Hepatocyte (in vitro differentiated cells): Measurements from ENCODE around the gene MEN1. TPM values are rescaled to one million over a fixed set of nuclear protein-coding genes. Genes with fewer than 3 reads are reported as not detected.

Source experiments
- DNase-seq: peaks from one replicate; pipeline ENCODE4 v3.0.0-alpha.2; 2016; ENCODE audit warnings: low spot score
- H2AFZ ChIP-seq: fragments of 200-600 bp; sonication (generic); 2 replicates; pipeline ENCODE4 v1.6.0; 2016; ENCODE audit warnings: antibody characterized with exemption, mild to moderate bottlenecking
- H3K27ac ChIP-seq: fragments of 200-600 bp; sonication (generic); 2 replicates; pipeline ENCODE4 v1.5.1; 2016; ENCODE audit warnings: mild to moderate bottlenecking
- H3K27me3 ChIP-seq: fragments of 200-600 bp; sonication (generic); 2 replicates; pipeline ENCODE4 v1.6.1; 2016
- H3K36me3 ChIP-seq: fragments of 200-600 bp; sonication (generic); replicated peaks from 2 replicates; pipeline ENCODE4 v1.5.1; 2016; ENCODE audit warnings: low read depth; ENCODE audit not compliant: insufficient read depth
- H3K4me1 ChIP-seq: fragments of 200-600 bp; sonication (generic); 2 replicates; pipeline ENCODE4 v1.5.1; 2016; ENCODE audit warnings: mild to moderate bottlenecking, moderate library complexity; ENCODE audit not compliant: insufficient read depth
- H3K4me2 ChIP-seq: fragments of 200-600 bp; sonication (generic); 2 replicates; pipeline ENCODE4 v1.6.0; 2016
- H3K4me3 ChIP-seq: fragments of 200-600 bp; sonication (generic); 2 replicates; pipeline ENCODE4 v1.5.1; 2016; ENCODE audit warnings: mild to moderate bottlenecking
- H3K79me2 ChIP-seq: fragments of 200-600 bp; sonication (generic); 2 replicates; pipeline ENCODE4 v1.6.0; 2017; ENCODE audit warnings: mild to moderate bottlenecking
- H3K9me2 ChIP-seq: fragments of 200-600 bp; sonication (generic); replicated peaks from 2 replicates; pipeline ENCODE4 v1.6.0; 2017; ENCODE audit warnings: mild to moderate bottlenecking; ENCODE audit not compliant: insufficient read depth
- H3K9me3 ChIP-seq: fragments of 200-600 bp; sonication (generic); 2 replicates; pipeline ENCODE4 v1.5.1; 2016; ENCODE audit warnings: low read depth, mild to moderate bottlenecking
- H4K20me1 ChIP-seq: fragments of 200-600 bp; sonication (generic); 2 replicates; pipeline ENCODE4 v1.6.0; 2016; ENCODE audit warnings: mild to moderate bottlenecking; ENCODE audit not compliant: insufficient read depth, poor library complexity, severe bottlenecking
- EZH2 ChIP-seq: fragments of 200-600 bp; sonication (generic); IDR thresholded peaks from 2 replicates; pipeline ENCODE4 v1.6.1; 2016; ENCODE audit warnings: antibody characterized with exemption, mild to moderate bottlenecking, borderline replicate concordance
- EZH2phosphoT487 ChIP-seq: fragments of 200-600 bp; sonication (generic); IDR thresholded peaks from one replicate; pipeline ENCODE4 v1.6.1; 2018; ENCODE audit warnings: antibody characterized with exemption, mild to moderate bottlenecking, low read depth, moderate library complexity; ENCODE audit not compliant: unreplicated experiment, severe bottlenecking
- WGBS: methylation state at CpG from one replicate; pipeline ENCODE4 v1.1.6; 2016; ENCODE audit warnings: low lambda C conversion rate; ENCODE audit errors: missing lambda C conversion rate; 5-methylcytosine and 5-hydroxymethylcytosine counted together
- polyA plus RNA-seq: library from polyadenylated mRNA; unstranded; fragments of >200 nt; fragmentation: Nextera tagmentation; extraction: Ambion mirVana; gene quantifications from 2 replicates; pipeline ENCODE4 v1.2.1, GENCODE V29; 2016
- total RNA-seq: library from RNA; depleted of rRNA; stranded (reverse); fragments of >200 nt; gene quantifications from 2 replicates; pipeline ENCODE4 v1.2.3, GENCODE V29; 2014
- TF ChIP-seq, protein P1 (sequence below): fragments of 200-600 bp; sonication (generic); IDR thresholded peaks from 2 replicates; pipeline ENCODE4 v1.5.1; 2016; ENCODE audit warnings: antibody characterized with exemption, mild to moderate bottlenecking; ENCODE audit not compliant: poor library complexity

Gene MEN1
- total and polyA plus RNA-seq, 2 experiments from 2014 or later, result 18.6 to 49.1 TPM

DNA sequence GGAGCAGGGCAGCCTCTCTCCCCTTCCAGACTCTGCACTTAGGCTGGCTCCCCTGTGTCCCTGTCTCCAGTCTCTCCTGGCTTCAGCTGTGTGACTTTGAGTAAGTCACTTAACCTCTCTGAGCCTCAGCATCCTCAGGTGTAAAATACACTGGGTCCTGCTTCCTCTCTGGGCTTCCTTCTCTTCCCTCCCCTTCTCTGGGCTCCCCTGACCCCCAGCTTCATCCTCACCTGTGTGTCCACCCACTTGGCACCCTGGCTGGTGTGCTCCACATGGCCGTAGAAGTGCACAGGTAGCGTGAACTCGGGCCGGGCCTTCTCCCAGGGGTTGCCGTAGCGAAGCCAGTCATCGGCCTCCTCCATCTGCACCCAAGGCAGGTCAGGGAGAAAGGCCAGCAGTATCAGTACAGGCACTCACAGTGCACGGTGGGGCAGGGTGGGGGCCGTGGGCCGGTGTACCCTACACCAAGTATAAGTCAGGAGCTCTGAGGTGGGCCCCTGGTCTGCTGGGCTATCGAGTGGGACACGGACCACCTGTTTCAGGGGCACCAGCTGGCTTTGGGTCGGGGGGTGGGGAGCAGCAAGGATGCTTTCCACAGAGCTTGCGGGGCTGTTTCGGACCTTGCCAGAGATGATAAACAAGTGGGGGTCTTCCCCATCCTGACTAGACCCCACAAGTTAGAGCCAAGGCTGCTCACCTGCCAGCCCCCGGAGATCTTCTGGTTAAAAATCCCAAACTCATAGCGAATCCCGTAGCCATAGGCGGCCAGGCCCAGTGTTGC is 52.6 kb downstream of the MEN1 start:
- Histone ChIP-seq H3K4me2 (no peak overlapping the region), H3K4me3 (no peak overlapping the region), H3K27ac (no peak overlapping the region), H3K9me2 (no peaks in the 10 kb centered on the region), H3K79me2 (no peaks in the 10 kb centered on the region), H3K36me3 (no peaks in the 10 kb centered on the region), H3K4me1 (peaks cover 9% of the 10 kb centered on the region), H3K9me3 (no peaks in the 10 kb centered on the region), H2AFZ (no peak overlapping the region), H4K20me1 (peaks cover 5% of the 10 kb centered on the region), H3K27me3 (no peaks in the 10 kb centered on the region)
- WGBS, result 86% methylated on average over 19 of the region's 19 CpGs
- TF ChIP-seq, protein P1, sequence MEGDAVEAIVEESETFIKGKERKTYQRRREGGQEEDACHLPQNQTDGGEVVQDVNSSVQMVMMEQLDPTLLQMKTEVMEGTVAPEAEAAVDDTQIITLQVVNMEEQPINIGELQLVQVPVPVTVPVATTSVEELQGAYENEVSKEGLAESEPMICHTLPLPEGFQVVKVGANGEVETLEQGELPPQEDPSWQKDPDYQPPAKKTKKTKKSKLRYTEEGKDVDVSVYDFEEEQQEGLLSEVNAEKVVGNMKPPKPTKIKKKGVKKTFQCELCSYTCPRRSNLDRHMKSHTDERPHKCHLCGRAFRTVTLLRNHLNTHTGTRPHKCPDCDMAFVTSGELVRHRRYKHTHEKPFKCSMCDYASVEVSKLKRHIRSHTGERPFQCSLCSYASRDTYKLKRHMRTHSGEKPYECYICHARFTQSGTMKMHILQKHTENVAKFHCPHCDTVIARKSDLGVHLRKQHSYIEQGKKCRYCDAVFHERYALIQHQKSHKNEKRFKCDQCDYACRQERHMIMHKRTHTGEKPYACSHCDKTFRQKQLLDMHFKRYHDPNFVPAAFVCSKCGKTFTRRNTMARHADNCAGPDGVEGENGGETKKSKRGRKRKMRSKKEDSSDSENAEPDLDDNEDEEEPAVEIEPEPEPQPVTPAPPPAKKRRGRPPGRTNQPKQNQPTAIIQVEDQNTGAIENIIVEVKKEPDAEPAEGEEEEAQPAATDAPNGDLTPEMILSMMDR, result no peak
- TF ChIP-seq EZH2 (no peak), EZH2phosphoT487 (no peak)
- no peak for DNase-seq

DNA sequence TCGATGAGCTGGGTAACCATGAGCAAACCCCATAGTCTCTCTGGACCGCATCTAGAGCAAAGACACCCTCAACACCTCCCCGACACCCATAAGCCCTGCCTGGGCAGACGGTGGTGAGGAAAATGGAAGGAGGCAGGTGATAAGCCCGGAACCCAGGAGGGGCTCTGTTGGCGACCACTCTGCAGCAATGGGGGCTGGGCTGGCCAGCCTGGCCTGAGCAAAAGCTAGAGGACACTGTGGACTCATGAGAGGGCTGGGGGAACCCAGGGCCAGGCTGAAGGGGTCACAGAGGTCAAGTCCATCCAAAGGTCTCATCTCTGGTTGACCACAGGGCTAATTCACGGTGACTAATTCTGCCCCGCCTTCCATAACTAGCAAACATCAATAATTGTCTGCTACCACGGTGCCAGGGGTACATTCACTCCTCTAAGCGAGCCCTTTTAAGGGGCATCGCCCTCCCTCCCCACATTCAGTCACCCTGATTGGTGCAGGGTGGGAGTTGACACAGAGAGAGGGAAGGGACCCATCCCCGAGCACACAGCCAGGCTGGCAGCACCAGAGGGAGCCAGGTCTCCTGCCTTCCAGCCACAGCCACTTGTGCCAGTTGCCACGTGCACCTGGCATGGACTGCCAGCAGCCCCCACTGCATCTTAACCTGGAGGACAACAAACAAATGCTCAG is 54.5 kb downstream of the MEN1 start:
- Histone ChIP-seq H3K27me3 (no peaks in the 10 kb centered on the region), H3K9me2 (no peaks in the 10 kb centered on the region), H2AFZ (no peak overlapping the region), H3K4me3 (no peak overlapping the region), H4K20me1 (no peaks in the 10 kb centered on the region), H3K4me2 (no peak overlapping the region), H3K27ac (no peak overlapping the region), H3K9me3 (no peaks in the 10 kb centered on the region), H3K4me1 (peaks cover 9% of the 10 kb centered on the region), H3K36me3 (no peaks in the 10 kb centered on the region), H3K79me2 (no peaks in the 10 kb centered on the region)
- TF ChIP-seq, protein P1, result no peak
- TF ChIP-seq EZH2phosphoT487 (no peak), EZH2 (no peak)
- no peak for DNase-seq
- 83% methylated on average over 13 of the region's 13 CpGs for WGBS

DNA sequence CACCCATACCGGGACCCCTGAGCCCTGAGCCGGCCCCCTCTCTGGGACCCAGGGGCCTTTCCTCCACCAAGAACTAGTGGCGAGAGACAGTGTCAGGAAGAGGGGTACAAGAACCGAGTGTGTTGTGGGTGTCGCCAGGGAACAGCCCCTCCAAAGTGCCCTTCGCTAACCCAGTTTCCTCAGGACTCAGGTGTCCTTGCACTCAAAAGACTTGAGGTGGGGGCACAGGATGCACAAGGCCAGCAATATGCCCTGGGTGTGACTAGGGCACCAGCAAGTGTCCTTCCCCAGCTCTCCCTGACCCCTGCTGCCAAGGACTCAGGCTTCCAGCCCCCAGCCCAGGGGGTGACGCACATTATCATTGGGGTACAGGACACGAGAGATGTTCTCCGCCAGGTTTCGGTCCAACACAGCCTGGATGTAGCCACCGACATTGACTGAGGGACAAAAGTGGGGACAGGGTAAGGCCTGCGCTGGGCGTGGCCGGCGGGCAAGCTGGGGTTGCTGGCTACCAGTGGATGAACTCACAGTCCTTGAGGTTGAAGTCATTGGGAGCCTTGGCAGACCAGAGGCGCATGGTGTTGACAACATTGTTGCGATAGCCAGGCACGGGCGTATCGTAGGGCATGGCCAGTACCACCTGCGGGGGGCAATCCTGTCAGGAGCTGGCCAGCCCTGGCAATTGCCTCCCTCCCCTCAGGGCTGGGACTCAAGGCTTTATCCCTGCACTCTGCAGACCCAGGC is 55.3 kb downstream of the MEN1 start:
- no peak overlapping the region for H3K27ac ChIP-seq
- no peaks in the 10 kb centered on the region for H3K27me3 ChIP-seq
- H3K4me3 ChIP-seq, result no peak overlapping the region
- no peaks in the 10 kb centered on the region for H4K20me1 ChIP-seq
- DNase-seq, result no peak
- no peak overlapping the region for H2AFZ ChIP-seq
- no peaks in the 10 kb centered on the region for H3K36me3 ChIP-seq
- no peak overlapping the region for H3K4me2 ChIP-seq
- H3K79me2 ChIP-seq, result no peaks in the 10 kb centered on the region
- H3K9me3 ChIP-seq, result no peaks in the 10 kb centered on the region
- TF ChIP-seq, protein P1, result no peak
- TF ChIP-seq EZH2phosphoT487, result no peak
- TF ChIP-seq EZH2, result no peak
- no peaks in the 10 kb centered on the region for H3K9me2 ChIP-seq
- peaks cover 8% of the 10 kb centered on the region for H3K4me1 ChIP-seq
- WGBS, result 94% methylated on average over 21 of the region's 21 CpGs
